Neuronal stem cell (in vitro differentiated cells): ENCODE results near the gene ANKS1B.

ENCODE experiments used
- DNase-seq: peaks from one replicate; pipeline ENCODE4 v3.0.0-alpha.2; 2013; ENCODE audit warnings: low spot score
- H2AFZ ChIP-seq: one replicate; pipeline ENCODE4 v1.6.1; 2013; ENCODE audit warnings: mild to moderate bottlenecking, low read length, inconsistent platforms
- H2AK5ac ChIP-seq: 2 replicates; pipeline ENCODE4 v1.6.1; 2013; ENCODE audit warnings: low read depth, mild to moderate bottlenecking, inconsistent platforms, low read length, moderate library complexity, mixed read lengths
- H2BK120ac ChIP-seq: 2 replicates; pipeline ENCODE4 v1.6.1; 2013; ENCODE audit warnings: low read depth, mild to moderate bottlenecking, inconsistent platforms, low read length, moderate library complexity, mixed read lengths
- H2BK12ac ChIP-seq: one replicate; pipeline ENCODE4 v1.6.1; 2013; ENCODE audit warnings: low read length, inconsistent platforms
- H2BK15ac ChIP-seq: 2 replicates; pipeline ENCODE4 v1.6.1; 2013; ENCODE audit warnings: mild to moderate bottlenecking, low read length, inconsistent platforms, mixed read lengths
- H2BK5ac ChIP-seq: one replicate; pipeline ENCODE4 v1.6.1; 2013; ENCODE audit warnings: inconsistent platforms, mild to moderate bottlenecking, low read length, moderate library complexity
- H3K14ac ChIP-seq: one replicate; pipeline ENCODE4 v1.6.1; 2013; ENCODE audit warnings: low read length, inconsistent platforms
- H3K18ac ChIP-seq: 2 replicates; pipeline ENCODE4 v1.6.1; 2013; ENCODE audit warnings: low read length, inconsistent platforms
- H3K23ac ChIP-seq: 2 replicates; pipeline ENCODE4 v1.6.1; 2013; ENCODE audit warnings: low read depth, mild to moderate bottlenecking, mixed read lengths, low read length, inconsistent platforms; ENCODE audit not compliant: poor library complexity
- H3K27ac ChIP-seq: replicated peaks from 3 replicates; pipeline ENCODE4 v1.5.1; 2013; ENCODE audit warnings: low read length, inconsistent platforms
- H3K27me3 ChIP-seq, 3 experiments: 2 replicates each; pipeline ENCODE4 v1.6.1; 2013; ENCODE audit warnings: low read length in 3 of 3, mild to moderate bottlenecking in 2 of 3, inconsistent platforms in 1 of 3, low read depth in 1 of 3, mixed read lengths in 1 of 3, moderate library complexity in 1 of 3; ENCODE audit not compliant: control insufficient read depth in 3 of 3, insufficient read depth in 3 of 3
- H3K36me3 ChIP-seq, 2 donors: replicated peaks in 1 of 2; 2 replicates each; pipeline ENCODE4 v1.6.1; 2013; ENCODE audit warnings: low read length in 2 of 2; ENCODE audit not compliant: control insufficient read depth in 2 of 2, insufficient read depth in 2 of 2
- H3K4ac ChIP-seq: 2 replicates; pipeline ENCODE4 v1.6.1; 2013; ENCODE audit warnings: inconsistent platforms, mild to moderate bottlenecking, low read length, moderate library complexity
- H3K4me1 ChIP-seq, 2 donors: 1 replicate in 1 of 2; 2 replicates in 1 of 2; pipeline ENCODE4 v1.6.1; 2013; ENCODE audit warnings: low read length in 2 of 2, low read depth in 1 of 2; ENCODE audit not compliant: control insufficient read depth in 2 of 2, insufficient read depth in 1 of 2
- H3K4me2 ChIP-seq: one replicate; pipeline ENCODE4 v1.6.1; 2013; ENCODE audit warnings: mild to moderate bottlenecking, low read length, inconsistent platforms; ENCODE audit not compliant: insufficient read depth, poor library complexity, severe bottlenecking
- H3K4me3 ChIP-seq, 2 donors: 2 replicates each; pipeline ENCODE4 v1.5.1; 2013; ENCODE audit warnings: low read length in 2 of 2, mild to moderate bottlenecking in 2 of 2, inconsistent platforms in 1 of 2, moderate library complexity in 1 of 2
- H3K79me1 ChIP-seq: one replicate; pipeline ENCODE4 v1.6.1; 2013; ENCODE audit warnings: low read depth, mild to moderate bottlenecking, inconsistent platforms, low read length, moderate library complexity
- H3K9ac ChIP-seq: one replicate; pipeline ENCODE4 v1.6.1; 2013; ENCODE audit warnings: mild to moderate bottlenecking, low read depth, low read length, inconsistent platforms; ENCODE audit not compliant: poor library complexity
- H3K9me3 ChIP-seq, 2 donors: replicated peaks in 1 of 2; 2 replicates each; pipeline versions ENCODE3 to v1.6.1; 2013; ENCODE audit warnings: low read length in 2 of 2, mild to moderate bottlenecking in 2 of 2, inconsistent platforms in 1 of 2, low read depth in 1 of 2, mixed read lengths in 1 of 2, moderate library complexity in 1 of 2; ENCODE audit not compliant: control insufficient read depth in 2 of 2, insufficient read depth in 1 of 2
- H4K8ac ChIP-seq: one replicate; pipeline ENCODE4 v1.6.1; 2013; ENCODE audit warnings: low read depth, mild to moderate bottlenecking, inconsistent platforms, low read length, moderate library complexity
- H4K91ac ChIP-seq: one replicate; pipeline ENCODE4 v1.6.1; 2013; ENCODE audit warnings: low read length, low read depth, mild to moderate bottlenecking, inconsistent platforms; ENCODE audit not compliant: poor library complexity
- WGBS, 2 donors: extraction: QIAGEN DNeasy Blood & Tissue Kit; methylation state at CpG; one replicate each; pipeline ENCODE4 v1.1.7; 2013; ENCODE audit warnings: missing lambda C conversion rate in 2 of 2, mixed read lengths in 1 of 2; ENCODE audit not compliant: insufficient read length in 2 of 2, insufficient replicate concordance in 1 of 2; ENCODE audit errors: extremely low coverage in 2 of 2; 5-methylcytosine and 5-hydroxymethylcytosine counted together

Gene ANKS1B

GRCh38 chr12:98780261-98780660 lies 1204.5 kb downstream of the ANKS1B start:
- no peak overlapping the region for H3K4me2 ChIP-seq
- no CpG with 5 or more reads among the region's 4 CpGs for WGBS, 2 donors
- H3K4me3 ChIP-seq = no peak overlapping the region
- no peak overlapping the region for H3K14ac ChIP-seq
- H3K9ac ChIP-seq = no peak overlapping the region
- H2BK12ac ChIP-seq = no peak overlapping the region
- H3K27ac ChIP-seq = no peak overlapping the region
- H3K79me1 ChIP-seq = no peaks in the 10 kb centered on the region
- no peaks in the 10 kb centered on the region for H3K36me3 ChIP-seq
- no peak overlapping the region for H2BK120ac ChIP-seq
- no peaks in the 10 kb centered on the region for H3K27me3 ChIP-seq
- no peak overlapping the region for H3K4ac ChIP-seq
- no peaks in the 10 kb centered on the region for H3K9me3 ChIP-seq
- DNase-seq = no peak
- no peak overlapping the region for H4K91ac ChIP-seq
- H3K18ac ChIP-seq = no peak overlapping the region
- H2AK5ac ChIP-seq = no peak overlapping the region
- H2BK15ac ChIP-seq = no peak overlapping the region
- no peak overlapping the region for H2BK5ac ChIP-seq
- H3K23ac ChIP-seq = no peak overlapping the region
- no peak overlapping the region for H4K8ac ChIP-seq
- peaks cover 0 to 3% of the 10 kb centered on the region in 2 donors for H3K4me1 ChIP-seq
- H2AFZ ChIP-seq = no peak overlapping the region

GRCh38 chr12:98772818-98773217 lies 1211.9 kb downstream of the ANKS1B start:
- Histone ChIP-seq H3K36me3 (no peaks in the 10 kb centered on the region), H2AFZ (no peak overlapping the region), H3K9me3 (no peaks in the 10 kb centered on the region), H3K18ac (no peak overlapping the region), H4K8ac (no peak overlapping the region), H3K9ac (no peak overlapping the region), H3K14ac (no peak overlapping the region), H3K4me1 (peaks cover 0 to 6% of the 10 kb centered on the region in 2 donors), H2BK12ac (no peak overlapping the region), H3K4ac (no peak overlapping the region), H4K91ac (no peak overlapping the region), H3K4me2 (no peak overlapping the region), H3K27me3 (no peaks in the 10 kb centered on the region), H2BK120ac (no peak overlapping the region), H2AK5ac (no peak overlapping the region), H3K23ac (no peak overlapping the region), H3K27ac (no peak overlapping the region), H2BK5ac (no peak overlapping the region), H3K4me3 (no peak overlapping the region), H3K79me1 (no peaks in the 10 kb centered on the region), H2BK15ac (no peak overlapping the region)
- DNase-seq = no peak
- no CpG with 5 or more reads among the region's 3 CpGs for WGBS, 2 donors

GRCh38 chr12:98771811-98772752 lies 1212.7 kb downstream of the ANKS1B start:
- Histone ChIP-seq H2BK15ac (no peak overlapping the region), H2BK12ac (no peak overlapping the region), H3K4ac (no peak overlapping the region), H4K91ac (no peak overlapping the region), H3K9ac (no peak overlapping the region), H3K9me3 (no peaks in the 10 kb centered on the region), H3K4me3 (no peak overlapping the region), H4K8ac (no peak overlapping the region), H3K36me3 (no peaks in the 10 kb centered on the region), H3K4me2 (no peak overlapping the region), H3K18ac (no peak overlapping the region), H3K23ac (no peak overlapping the region), H3K79me1 (no peaks in the 10 kb centered on the region), H2BK5ac (no peak overlapping the region), H2AFZ (no peak overlapping the region), H2AK5ac (no peak overlapping the region), H2BK120ac (no peak overlapping the region), H3K4me1 (peaks cover 0 to 6% of the 10 kb centered on the region in 2 donors), H3K27me3 (no peaks in the 10 kb centered on the region), H3K14ac (no peak overlapping the region), H3K27ac (no peak overlapping the region)
- DNase-seq = no peak
- WGBS, 2 donors = no CpG with 5 or more reads among the region's 8 CpGs

- H2BK12ac ChIP-seq = no peak overlapping the region
- H3K4me3 ChIP-seq = no peak overlapping the region
- no CpG with 5 or more reads among the region's 4 CpGs for WGBS, 2 donors
- H2AK5ac ChIP-seq = no peak overlapping the region
- H3K27ac ChIP-seq = no peak overlapping the region
- H3K18ac ChIP-seq = no peak overlapping the region
- no peak overlapping the region for H3K23ac ChIP-seq
- H2BK120ac ChIP-seq = no peak overlapping the region
- H4K8ac ChIP-seq = no peak overlapping the region
- H3K9me3 ChIP-seq = no peaks in the 10 kb centered on the region
- H3K4ac ChIP-seq = no peak overlapping the region
- no peaks in the 10 kb centered on the region for H3K79me1 ChIP-seq
- H3K9ac ChIP-seq = no peak overlapping the region
- no peak overlapping the region for H2BK15ac ChIP-seq
- H4K91ac ChIP-seq = no peak overlapping the region
- H2BK5ac ChIP-seq = no peak overlapping the region
- H3K4me2 ChIP-seq = no peak overlapping the region
- peaks cover 0 to 6% of the 10 kb centered on the region in 2 donors for H3K4me1 ChIP-seq
- no peaks in the 10 kb centered on the region for H3K36me3 ChIP-seq
- no peaks in the 10 kb centered on the region for H3K27me3 ChIP-seq
- no peak for DNase-seq
- H3K14ac ChIP-seq = no peak overlapping the region
- no peak overlapping the region for H2AFZ ChIP-seq
Measured at GRCh38 chr12:98770230-98770629, 1214.5 kb downstream of the ANKS1B start.
